Left lobe of liver (tissue), 2 donors: ENCODE results near the gene DNAH14. TPM values are rescaled to one million over a fixed set of nuclear protein-coding genes. Genes with fewer than 3 reads are reported as not detected.
"Not testable (repeated sequence)": the region's sequence is repeated elsewhere in the genome, so short reads cannot be mapped to it uniquely, and the experiment has no call there.

Source experiments
- ATAC-seq: fragments of 200-7000 bp; cut with Tn5 transposase; one replicate; pipeline ENCODE4 v1.9.1; 2020; ENCODE audit warnings: mild to moderate bottlenecking, moderate library complexity
- DNase-seq: peaks from one replicate; pipeline ENCODE4 v3.0.0-alpha.2; 2020; ENCODE audit warnings: low spot score
- total RNA-seq: library from RNA; stranded (reverse); gene quantifications from one replicate; pipeline ENCODE4 v1.2.1, GENCODE V29; 2021
- donor health status: DM: no; HTN: no; CAD: no; lungs with moderate emphysema.
- donor health status: DM: no; HTN: yes; CAD: no.

DNAH14 gene
- total RNA-seq, 1 donor from 2014 or later, result 5.9 TPM

DNA sequence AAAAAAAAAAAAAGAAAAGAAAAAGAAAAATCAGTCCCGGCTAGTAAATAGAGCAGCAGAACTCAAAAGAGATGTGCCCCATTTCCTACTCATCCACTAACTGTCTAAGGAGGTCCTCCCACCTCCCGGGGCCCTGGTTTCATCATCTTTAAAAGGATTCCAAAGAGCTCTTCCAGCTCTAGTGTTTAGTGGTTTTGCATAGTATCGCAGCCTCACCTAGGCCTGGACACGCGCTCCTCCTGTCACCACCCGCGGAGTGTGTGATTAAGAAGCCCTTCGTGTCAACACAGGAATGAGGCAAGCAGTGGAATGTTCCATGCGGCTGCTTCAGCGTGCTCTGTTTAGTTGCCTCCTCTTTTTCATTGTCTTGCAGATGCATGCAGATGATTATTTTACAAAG is 449.4 kb downstream of the DNAH14 start:
- no peak for ATAC-seq
- DNase-seq, result no peak

DNA sequence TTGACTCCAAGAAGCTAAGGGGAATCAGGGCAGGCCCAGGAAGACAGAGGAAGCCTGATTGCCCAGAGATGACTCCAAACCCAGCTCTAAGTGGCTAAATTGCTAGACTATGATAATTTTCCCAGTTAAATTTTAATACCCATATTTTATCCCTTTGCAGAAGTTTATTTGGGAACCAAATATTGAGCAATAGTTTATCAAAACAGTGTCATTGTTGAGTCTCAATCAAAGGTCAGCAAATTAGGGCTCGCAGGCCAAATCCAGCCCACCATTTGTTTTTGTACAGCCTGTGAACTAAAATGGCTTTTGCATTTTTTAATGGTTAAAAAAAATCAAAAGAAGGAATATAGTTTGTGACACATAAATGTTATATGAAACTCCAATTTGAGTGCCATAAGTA is 451.2 kb downstream of the DNAH14 start:
- peak; percentile 54 for ATAC-seq
- no peak for DNase-seq

DNA sequence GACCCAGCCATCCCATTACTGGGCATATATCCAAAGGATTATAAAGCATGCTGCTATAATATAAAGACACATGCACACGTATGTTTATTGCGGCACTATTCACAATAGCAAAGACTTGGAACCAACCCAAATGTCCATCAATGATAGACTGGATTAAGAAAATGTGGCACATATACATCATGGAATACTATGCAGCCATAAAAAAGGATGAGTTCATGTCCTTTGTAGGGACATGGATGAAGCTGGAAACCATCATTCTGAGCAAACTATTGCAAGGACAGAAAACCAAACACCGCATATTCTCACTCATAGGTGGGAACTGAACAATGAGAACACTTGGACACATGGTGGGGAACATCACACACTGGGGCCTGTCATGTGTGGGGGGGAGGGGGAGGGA is 457.4 kb downstream of the DNAH14 start:
- not testable (repeated sequence) for ATAC-seq, DNase-seq

DNA sequence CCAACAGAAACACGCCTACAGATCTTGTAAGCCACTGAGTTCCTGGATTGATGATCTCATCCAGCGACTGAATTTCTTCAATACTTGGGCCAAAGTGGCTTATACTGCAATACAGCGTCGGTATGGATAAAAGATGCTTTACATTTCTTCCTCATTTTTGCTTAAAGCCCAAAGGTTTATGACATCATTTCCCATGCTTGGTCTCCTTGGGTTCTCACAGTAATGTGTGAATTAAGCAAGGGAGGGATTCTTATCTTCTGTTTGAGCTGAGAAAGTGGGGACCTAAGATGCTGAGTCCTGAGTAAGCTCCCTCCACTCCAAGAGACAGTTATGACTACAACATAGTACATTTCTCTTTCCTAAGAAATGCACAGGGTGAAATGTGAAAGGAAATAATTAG is 458.9 kb downstream of the DNAH14 start:
- no peak for ATAC-seq

DNA sequence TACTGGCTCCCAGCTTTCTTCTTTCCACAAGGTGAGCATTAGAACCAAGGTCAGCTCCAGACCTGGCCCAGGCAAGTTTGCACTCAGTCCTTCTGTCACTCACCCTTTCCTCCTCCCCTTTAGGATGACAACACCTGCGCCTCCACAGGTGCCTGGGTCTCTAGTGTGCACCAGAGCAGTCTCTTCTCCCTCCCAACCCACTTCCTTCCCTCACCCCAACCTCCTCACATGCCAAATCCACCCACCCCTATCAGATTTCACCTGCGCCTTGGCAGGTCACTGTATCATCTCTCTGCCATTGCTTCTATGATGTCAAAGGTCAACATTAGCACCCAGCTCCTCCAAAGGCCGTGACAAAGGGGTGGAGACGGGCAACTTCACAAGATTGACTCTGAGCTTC is 460.4 kb downstream of the DNAH14 start:
- no peak for DNase-seq
- no peak for ATAC-seq

More for the DNA sequence above, 458.9 kb downstream of the DNAH14 start:
- no peak for DNase-seq

DNA sequence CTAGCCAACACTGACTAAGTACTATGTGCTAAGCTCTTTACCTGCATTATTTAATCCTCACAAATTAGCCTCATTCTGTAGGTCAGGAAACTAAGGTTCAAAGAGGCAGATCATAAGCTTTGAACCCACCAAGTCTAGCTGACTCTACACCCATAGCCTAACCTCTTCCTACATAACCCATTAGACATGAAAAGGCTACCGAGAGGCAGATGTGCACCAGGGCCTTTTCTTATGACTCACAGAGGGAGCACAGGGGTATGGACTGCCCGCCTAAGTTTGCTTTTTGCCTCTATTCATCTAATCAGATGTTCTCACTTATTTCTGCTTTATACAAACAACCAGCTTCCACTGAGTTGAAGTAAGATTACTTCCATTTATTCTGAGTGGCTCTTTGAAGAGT is 466.9 kb downstream of the DNAH14 start:
- ATAC-seq, result no peak
- DNase-seq, result no peak

DNA sequence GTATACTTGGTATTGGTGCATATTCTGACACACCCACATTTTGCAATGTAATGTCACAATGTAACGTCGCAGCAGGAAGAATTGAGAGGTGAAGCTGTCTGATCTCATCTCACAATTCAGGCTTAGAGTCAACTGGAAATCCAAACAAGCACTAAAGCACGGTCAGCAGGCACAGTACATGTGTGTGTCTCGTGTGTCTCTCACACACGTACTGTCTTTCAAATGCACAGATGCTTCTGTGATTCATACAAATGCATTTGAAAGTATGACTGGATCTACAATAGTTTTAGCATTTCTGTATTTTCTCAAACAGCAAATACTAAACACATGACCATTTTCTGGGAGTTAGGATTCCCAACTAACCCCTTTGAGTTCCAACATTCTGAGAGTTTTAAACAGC is 471.5 kb downstream of the DNAH14 start:
- DNase-seq (no peak), ATAC-seq (no peak)

DNA sequence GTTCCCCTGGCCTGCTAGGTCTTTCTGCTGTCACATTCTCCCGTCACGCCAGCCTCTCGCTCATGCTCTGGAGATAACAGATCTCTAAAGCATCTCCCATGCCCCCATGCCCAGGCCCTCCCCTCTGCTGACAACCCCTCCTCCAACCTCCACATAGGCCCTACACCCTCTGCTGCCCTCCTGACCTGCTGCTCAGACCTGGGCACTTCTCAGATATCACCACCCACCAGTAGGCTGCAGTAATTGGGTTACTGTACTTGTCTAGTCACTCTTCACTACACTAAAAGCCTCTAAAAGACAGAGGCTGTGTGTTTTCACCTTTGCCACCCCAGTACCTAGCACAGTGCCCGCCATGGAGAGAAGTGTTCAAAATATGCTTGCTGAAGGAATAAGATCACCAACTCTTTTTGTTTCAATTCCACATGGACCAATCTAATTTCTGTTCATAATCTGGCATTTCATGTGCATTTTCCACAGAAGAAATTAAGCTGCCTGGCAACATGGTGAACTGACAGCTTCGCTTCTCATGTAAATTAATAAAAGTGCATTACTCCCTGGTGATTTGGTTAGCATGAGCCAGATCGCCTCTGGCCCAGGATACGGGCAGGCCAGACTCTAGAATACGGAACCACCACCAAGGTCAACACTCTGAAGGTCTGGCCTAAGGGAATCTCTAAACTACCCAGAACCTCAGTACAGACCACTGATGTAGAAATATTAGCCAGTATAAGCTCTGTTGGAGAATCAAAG is 477.7 kb downstream of the DNAH14 start:
- ATAC-seq, result no peak
- DNase-seq, result no peak

DNA sequence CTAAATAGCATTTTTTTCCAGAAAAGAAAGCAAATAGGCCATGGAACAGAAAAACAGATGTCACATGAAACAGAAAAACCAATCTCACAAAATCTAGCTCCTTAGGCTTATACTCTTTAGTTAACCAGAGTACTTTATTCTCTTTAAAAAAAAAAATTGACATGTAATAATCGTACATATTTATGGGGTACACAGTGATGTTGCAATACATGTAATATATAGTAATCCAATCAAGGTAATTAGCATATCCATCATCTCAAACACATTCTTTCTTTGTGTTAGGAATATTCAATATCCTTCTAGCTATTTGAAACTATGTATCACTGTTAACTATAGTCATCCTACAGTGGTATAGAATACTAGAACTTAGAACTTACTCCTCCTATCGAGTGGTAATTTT is 478.3 kb downstream of the DNAH14 start:
- ATAC-seq (no peak), DNase-seq (no peak)

DNA sequence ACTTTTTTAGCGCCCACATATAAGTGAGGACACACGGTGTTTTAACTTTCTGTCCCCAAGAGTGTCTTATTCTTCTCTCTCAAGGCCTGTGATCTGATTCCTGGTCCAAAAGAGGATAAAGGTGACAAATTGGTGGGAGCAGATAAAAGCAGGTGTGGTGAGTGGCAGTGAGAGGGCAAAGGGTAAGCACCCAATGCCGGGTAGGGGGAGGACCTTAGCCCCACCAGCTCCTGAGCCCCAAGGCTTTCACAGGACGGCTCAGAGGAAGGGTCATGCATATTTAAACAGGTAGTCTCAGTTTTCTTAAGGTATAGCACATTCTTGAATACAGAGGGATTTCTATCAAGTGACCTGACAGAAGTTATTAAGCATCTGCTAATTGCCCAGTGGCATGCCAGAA is 478.8 kb downstream of the DNAH14 start:
- ATAC-seq (no peak), DNase-seq (no peak)

DNA sequence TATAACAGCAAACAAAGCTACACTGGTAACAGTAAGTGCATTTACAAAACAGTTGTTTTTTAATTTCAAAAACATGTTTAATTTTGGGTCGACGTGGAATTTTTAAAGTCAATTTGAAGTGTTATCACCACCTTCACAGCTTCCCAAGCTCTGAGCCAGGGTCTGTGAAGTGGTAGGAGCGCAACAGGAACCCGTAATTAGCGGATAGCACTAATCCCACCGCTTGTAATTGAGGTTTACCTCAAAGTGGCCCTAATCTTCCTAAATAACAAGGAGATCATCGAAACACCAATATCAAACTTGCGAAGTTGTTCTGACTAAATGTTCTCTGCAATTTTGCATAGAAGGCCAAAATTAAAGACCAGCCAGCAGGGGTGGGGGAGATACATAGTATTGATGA is 479.6 kb downstream of the DNAH14 start:
- no peak for DNase-seq
- no peak for ATAC-seq

DNA sequence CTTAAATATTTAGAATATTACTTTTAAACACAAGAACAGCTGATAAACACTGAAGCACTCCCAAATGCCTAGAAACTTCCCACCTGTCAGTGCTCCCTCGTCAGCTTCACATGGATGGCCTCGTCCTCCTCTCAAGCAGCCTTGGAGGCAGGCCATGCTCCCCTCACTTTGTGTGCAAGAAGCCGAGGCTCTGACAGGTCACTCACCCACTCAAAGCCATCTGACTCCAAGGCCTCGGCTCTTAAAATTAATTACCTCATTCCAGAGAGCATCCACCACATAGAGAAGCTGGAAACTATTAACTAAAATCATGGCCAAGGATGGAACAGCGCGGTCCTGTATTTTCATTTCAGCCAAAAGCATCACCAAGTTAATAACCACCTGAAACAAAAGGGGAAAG is 480.6 kb downstream of the DNAH14 start:
- DNase-seq (no peak), ATAC-seq (no peak)

DNA sequence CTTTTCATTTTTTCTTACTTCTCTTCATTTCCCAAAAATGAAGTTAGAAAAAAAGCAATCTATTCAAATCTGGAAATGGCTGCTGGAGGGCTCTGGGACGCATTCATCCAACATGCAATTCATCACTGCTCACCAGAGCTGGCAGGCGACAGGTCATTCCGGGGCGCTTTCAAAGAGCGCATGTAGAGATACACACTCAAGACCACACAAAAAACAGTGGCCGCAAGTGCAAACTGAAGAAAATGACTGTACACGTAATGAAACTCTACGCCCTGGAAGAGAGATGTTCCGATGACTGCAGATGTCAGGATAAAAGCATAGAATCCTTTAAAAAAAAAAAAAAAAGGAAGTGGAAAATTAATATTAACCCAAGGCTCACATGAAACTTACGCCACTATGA is 482.8 kb downstream of the DNAH14 start:
- no peak for ATAC-seq
- no peak for DNase-seq

DNA sequence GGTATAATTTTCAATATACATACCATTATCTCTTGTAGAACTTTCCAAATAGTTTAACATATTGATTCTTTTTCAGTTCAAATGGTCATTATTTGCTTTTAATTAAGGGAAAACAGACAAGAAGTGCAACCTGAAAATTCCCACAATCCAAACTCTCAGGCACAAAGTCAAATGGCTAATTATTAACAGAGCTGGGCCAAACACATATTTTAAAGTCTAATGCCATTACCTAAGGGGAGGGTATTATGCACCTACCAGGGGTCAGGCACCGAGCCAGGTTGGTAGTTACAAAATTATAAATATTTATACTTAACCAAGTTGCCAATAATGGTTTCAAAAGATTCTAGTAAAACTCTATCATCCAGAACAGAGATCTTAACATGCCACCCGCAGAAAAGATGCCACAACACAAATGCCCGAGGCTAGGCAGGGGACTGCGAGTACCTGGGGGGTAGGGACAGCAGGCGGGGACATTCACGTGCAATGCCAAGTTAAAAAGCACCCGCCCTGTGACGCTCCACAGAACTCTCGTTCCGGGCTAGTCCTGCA is 483.4 kb downstream of the DNAH14 start:
- ATAC-seq (peak; percentile 93), DNase-seq (peak; percentile 91)

DNA sequence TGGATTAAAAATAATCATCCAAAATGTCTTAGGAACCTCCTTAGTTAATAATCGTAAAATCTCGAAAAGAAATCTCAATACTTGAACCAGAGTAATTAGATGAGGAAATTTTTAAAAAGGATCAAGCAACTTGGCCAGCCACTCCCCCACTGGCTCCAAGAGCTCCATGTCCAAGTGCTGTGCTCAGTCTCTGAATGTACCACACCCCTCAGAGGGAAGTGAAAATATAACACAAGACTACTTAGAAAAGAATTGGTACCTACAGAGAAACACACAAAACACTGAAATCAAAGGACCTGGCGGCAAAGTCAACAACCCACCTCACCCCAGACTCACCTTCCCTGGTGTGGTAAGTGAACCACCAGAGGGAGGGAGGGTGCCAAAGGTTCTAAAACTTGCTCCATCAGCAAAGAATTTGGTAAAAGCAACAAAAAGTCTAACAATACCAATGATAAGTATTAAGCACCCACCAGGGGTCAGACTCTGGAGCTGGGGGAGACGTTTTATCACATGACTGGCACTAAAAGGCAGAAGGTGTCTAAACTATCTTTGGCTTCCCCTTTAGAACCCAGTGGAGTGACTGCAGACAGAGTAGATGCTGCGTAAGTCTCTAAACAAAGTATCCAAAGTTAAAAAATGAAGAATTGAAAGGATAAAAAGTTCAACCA is 484.4 kb downstream of the DNAH14 start:
- ATAC-seq (peak; percentile 18), DNase-seq (no peak)

DNA sequence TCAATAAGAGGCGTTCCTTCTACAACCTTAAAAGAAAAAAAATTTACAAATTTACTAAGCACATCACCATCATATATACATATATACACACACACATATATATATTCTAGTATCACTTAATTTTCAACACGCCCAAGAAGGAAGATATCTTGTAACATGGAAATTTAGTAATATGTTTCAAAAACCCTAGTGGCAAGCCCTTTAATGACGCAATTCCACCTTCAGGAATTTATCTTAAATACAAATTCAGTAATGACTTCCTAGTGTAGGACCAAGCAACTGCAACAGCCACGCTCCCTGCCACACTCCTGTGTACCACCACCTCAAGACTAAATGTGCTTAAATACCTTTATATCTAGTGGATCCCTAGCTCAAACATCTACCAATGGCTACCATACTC is 485.8 kb downstream of the DNAH14 start:
- ATAC-seq (no peak), DNase-seq (no peak)

DNA sequence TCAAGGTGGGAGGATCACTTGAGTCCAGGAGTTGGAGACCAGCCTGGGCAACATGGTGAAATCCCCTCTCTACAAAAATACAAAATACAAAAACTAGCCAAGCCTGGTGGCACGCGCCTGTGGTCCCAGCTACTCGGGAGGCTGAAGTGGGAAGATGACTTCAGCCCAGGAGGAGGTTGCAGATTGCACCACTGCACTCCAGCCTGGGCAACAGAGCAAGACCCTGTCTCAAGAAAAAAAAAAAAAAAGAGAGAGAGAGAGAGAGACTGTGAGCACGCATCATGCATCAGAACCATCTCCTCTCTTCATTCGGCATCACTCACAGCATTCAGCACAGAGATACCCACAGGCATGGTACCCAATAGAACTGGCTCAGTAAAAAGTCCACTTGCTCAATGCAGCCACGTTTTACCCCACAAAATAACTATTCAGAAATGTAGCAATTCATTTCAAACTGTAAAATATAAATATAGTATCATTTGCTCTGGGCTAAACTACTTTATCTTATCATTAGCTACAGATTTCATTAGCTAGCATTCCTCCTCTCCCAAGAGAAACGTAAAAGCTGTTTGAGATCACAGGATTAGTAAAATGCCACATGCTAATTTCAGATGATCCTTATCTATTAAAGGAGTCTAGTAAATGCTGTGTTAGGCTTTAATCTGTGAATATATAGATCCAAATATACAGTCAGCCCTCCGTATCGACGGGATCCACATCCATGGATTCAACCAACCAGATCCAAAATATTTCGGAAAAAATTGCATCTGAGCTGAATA is 486.7 kb downstream of the DNAH14 start:
- DNase-seq, result no peak
- no peak for ATAC-seq

DNA sequence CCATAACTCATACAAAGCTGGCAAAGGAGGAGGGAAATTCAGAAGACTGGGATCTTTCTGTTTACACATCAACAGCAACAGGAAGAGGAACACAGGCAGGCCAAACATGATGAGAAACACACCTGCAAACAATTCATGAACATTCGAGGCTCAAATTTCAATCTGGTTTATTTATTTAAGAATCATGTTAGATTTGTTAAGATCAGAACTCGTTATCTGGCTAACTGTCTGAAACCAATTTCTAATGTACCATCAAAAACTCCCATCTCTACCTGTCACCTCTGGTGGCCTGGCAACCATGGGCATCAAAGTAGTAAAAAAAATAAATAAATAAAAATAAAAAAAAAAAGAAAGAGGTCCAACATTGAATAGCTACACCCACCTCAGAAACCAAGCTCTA is 488.6 kb downstream of the DNAH14 start:
- ATAC-seq (no peak), DNase-seq (no peak)

DNA sequence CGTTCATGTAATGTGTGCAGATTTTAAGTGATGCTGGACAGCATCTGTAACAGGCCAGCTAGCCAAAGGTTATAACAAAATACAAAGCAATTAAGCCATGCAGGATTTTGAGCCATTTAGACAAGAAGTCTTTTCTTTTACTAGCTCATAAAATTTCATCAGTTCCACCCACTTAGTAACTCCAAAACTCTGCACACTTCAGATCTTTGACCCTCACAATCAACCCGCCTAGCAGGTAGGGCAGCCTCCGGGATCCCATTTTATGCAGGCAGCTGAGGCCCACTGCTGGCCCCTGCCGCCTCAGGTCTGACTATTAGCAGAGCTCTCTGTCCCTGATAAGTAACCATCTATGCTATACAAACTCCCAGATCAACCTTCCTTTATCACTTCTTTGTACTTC is 489.1 kb downstream of the DNAH14 start:
- peak; percentile 17 for ATAC-seq
- no peak for DNase-seq

DNA sequence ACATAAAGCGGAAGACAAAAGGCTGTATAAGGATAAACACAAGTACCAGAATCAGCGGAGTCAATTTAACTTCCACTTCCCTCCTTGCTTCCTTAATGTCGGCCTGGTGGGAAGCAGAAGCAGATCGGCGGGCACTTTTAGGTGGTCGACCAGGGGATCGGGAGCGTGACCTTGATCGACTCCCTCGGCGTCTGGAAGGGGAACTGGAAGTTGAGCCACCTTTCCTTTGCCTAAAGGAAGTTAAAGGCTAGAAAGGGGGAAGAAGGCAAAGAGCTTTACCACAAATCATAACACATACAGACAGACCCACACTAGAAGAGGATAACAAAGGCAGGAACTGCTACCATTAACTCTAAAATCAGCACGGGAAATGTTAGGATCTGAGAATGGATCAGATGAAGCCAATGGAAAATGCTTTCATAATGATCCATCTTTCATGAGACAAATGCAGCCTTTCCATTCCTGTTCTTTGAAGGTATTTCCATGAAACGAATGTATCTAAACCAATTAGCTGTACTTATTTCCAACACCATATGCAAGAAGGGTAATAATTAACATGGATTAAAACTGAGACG is 492.6 kb downstream of the DNAH14 start:
- DNase-seq, result no peak

DNA sequence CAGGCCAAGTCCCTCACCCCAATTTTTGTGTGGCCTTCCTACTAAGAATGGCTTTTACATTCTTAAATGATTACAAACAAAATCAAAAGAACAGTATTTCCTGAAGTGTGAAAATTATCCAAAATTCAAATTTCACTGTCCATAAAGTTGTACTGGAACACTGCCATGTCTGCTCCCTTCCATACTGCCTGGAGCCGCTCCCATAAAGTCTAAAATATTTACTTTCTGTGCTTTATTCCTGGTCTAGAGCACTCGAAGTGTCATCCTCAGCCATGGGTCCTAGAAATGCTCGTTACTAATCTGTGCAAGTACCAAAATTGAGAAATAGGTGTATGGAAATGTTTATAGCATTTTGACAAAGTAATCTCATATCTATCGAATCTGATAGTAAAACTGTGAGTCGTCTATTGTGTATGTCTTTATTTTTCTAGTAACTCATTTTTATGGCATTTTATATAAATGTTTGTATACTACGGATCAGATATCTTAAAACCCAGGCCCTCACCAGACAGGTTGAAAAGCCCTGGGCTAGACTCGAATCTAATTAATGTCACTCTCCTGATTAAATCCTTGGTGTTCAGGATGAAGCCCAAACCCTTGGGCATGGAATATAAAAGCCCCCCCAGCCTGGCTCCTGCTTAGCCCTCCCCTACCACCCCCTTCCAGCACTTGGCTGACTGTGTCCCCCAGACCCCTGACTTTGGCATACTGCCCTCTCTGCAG is 493.5 kb downstream of the DNAH14 start:
- ATAC-seq (no peak), DNase-seq (no peak)

More for the DNA sequence above, 492.6 kb downstream of the DNAH14 start:
- ATAC-seq, result no peak
